Stimulated activated CD4-positive, alpha-beta T cell treated with anti-CD3 and anti-CD28 coated beads, Interleukin-1b, Interleukin-23, amount 100 ng/mL, for 4 hours (primary cell): Measurements from ENCODE around the gene DNLZ.

ENCODE experiments used
- DNase-seq, 2 donors: peaks; one replicate each; pipeline ENCODE4 v3.0.0-alpha.2; 2020; ENCODE audit warnings: low read depth in 2 of 2

DNLZ gene

GRCh38 chr9:136343121-136343883, 20.2 kb downstream of the DNLZ start:
- no peak for DNase-seq

DNA sequence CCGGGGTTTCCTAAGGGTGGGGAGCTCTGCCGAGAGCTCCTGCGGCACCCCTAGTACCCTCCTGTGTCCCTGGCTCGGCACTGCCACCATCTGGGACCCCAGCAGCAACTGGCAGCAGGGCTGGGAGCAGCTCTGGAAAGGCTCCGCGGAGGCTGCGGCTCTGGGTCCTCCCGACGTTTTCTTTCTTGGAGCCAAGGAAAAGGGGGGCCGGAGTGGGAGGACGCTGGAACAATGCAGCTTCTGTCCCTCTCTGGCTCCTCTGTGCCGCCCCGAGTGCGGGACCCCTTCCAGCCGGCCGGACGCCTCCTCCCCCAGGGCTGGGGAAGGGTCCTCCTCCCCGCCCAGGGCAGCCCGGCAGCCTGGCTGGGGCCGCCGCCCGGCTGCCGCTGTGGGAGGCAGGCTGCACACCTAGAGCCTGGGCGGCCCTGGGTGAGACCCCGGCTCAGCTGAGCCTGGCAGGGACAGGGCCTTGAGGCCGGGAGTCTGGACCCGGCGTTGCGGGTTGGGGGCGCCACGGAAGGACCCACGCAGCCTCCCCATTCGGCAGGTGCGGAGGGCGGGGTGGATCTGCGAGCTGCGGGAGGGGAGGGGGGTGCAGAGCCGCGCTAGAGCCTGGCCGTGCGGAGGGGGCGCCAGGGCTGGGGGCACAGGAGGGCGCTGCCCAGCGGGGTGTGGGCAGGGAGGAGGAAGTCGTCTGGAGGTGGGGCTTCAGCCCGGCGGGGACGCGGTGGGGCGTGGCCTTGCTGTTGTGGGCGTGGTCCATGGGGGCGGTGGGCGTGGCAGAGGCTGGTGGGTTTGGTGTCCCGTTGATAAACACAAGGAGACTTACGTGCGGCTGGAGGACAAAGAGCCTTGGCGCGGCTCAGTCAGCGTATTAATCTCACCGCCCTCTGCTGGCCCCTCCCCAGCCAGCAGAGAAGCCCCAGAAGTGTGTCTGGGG, 21.1 kb downstream of the DNLZ start:
- DNase-seq = peak; percentile 46 to 47

GRCh38 chr9:136341769-136342168, 21.8 kb downstream of the DNLZ start:
- no peak for DNase-seq

DNA sequence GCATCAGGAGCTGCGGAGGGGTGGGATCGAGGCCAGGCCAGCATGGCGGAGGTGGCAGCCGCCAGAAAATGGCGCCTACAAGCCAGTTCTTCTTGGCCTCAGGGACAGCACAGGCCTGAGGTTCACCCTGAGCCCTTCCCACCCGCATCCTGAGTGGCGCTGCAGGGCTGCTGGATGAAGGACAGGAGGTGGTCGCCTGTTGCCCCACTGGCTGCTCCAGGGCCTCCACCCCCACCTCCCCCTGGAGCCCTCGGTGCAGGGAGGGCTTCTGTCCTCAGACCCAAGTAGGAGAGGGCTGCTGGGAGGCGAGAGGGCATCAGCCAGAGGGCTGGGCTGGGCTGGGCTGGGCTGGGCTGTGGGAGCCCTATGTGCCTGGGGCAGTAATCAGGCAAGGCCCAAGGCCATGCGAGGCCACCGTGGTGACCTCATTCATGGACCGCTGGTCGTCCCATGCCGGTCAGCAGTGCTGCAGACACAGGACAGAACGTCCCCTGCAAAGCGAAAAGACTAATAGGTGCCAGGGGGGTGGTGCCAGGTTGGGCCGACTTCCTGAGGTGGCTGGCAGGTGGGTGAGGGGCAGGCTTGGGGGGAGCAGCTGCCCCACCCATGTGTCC, 22.4 kb downstream of the DNLZ start:
- DNase-seq = no peak

- DNase-seq = no peak
Observed at GRCh38 chr9:136340356-136341041, 23.0 kb downstream of the DNLZ start.

GRCh38 chr9:136339958-136340310, 23.6 kb downstream of the DNLZ start:
- DNase-seq = no peak

- DNase-seq = no peak
Observed at GRCh38 chr9:136339173-136339957, 24.2 kb downstream of the DNLZ start.

DNA sequence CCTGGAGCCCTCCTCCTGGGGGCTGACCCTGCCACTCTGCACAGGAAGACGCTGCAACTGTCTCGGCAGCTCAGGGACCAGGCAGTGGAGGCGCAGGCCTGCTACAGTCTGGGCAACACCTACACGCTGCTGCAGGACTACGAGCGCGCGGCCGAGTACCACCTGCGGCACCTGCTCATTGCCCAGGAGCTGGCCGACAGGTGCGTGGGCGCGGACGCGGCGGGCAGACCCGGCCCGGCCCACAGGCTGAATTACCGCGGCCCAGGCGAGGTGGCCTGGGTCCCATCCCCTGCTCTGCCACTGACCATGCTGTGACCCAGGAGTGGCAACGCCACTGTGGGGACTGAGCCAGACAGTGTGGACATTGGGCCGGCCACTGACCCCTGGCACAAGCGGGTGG, 25.0 kb downstream of the DNLZ start:
- DNase-seq = no peak

- DNase-seq = no peak
Observed at GRCh38 chr9:136337416-136338395, 25.8 kb downstream of the DNLZ start.

GRCh38 chr9:136336881-136337280, 26.7 kb downstream of the DNLZ start:
- DNase-seq = no peak

DNA sequence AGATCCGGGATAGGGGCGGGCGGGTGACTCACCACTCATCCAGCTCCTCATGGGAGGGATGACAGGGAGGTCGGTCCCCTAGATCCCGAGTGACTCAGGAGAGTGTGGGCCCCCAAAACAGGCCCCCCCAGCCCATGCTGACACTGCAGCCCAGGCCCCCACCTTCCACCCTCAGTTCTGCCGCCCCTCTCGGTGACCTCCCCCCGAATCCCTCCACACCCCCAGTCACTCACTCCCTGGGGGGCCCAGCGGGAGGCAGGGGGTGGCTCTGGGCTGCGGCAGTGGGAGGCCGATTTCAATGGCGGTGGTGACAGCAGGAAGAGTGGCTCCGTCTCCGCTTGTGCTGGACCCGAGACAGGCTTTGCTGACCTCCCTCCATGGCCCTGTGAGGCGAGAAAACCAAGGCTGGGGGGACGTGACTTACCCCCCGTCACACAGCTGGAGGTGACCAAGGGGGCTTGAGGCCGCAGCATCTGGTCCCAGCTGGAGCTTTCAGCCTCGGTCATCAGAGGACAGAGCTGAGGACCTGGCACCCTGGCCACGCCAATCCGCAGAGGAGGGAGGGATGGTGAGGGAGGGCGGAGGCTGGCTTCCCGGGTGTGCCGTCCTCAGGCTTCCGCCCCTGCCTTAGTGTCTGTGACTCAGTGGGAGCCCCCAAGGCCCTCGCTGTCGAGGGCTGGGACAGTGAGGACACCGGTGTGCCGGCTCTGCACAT, 27.2 kb downstream of the DNLZ start:
- no peak for DNase-seq

DNA sequence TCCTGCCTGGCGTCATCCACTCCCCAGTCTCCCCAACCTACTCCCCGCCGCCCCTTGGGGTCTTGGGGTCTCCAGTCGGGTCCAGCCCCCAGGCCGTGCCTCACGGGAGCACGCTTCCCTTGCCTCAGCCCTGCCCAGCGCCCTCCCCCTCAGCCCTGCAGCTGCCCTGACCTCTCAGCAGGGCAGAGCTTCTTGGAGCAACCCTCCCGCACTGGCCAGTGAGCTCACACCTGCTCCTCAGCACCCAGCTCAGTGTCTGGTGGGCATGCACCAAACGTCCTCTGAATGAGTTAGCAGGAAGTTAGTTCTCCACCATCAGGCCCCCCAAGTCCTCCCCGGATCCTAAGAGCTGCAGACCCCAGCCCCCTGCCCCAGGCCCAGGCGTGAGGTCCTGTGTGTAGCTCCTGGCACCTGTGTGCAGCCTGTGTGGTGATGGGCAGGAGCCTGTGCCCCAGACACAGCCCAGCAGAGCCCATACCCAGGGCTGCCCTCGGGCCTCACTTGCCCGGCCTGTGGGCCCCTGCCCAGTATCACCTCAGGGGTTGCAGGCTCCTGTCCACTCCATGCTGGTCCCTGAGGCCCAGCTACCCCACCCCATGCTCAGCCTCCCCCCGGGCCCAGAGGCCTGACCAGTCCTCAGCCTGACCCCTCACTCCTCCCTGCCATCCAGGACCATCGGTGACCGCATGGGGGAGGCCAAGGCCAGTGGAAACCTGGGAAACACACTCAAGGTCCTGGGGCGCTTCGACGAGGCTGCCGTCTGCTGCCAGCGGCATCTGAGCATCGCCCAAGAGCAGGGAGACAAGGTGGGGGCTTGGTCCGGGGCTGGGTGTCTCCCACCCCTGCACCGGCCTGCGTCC, 28.0 kb downstream of the DNLZ start:
- DNase-seq = no peak

DNA sequence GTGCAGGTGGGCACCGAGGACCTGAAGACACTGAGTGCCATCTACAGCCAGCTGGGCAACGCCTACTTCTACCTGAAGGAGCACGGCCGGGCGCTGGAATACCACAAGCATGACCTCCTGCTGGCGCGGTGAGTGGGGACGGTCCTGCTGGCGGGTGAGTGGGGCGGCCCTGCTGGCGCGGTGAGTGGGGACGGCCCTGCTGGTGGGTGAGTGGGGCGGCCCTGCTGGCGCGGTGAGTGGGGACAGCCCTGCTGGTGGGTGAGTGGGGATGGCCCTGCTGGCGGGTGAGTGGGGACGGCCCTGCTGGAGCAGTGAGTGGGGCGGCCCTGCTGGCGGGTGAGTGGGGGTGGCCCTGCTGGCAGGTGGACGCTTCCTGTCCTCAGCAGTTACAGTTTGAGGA, 29.0 kb downstream of the DNLZ start:
- DNase-seq = no peak

DNA sequence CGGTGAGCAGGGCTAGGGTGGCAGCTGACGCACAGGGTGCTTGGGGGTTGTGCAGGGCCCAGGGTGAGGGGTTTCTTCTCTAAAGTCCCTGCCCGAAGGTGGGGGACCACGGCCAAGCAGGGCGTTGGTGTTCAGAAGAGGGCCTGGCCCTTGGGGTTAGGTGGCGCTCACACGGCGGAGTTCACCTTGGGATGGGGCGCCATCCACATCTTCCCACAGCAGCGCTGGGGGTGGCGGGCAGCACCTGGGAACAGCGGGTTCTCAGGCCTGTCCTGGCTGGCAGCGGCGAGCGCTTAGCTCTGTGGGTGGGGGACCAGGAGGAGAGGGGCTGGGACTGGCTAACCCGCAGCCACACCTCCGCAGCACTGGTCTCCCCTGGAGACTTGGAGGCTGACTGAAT, 30.1 kb downstream of the DNLZ start:
- no peak for DNase-seq

GRCh38 chr9:136333045-136333444, 30.5 kb downstream of the DNLZ start:
- DNase-seq = no peak

DNA sequence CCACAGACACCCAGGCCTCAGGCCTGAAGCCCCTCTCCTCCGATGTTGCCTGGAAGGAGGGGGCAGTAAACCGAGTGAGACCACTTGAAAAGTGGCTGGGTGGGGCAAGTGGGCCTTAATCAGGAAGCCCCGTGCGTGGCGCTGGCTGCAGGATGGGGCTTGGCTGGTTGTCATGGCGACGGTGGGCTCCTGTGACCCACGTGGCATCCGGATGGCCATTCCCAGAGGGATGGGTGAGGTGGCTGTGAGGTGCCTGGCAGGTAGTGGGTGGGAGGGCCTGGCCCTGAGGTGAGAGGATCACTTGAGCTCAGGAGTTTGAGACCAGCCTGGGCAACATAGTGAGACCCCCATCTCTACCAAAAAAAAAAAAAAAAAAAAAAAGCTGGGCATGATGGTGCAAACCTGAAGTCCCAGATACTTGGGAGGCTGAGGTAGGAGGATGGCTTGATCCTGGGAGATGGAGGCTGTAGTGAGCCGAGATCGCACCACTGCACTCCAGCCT, 31.0 kb downstream of the DNLZ start:
- no peak for DNase-seq

DNA sequence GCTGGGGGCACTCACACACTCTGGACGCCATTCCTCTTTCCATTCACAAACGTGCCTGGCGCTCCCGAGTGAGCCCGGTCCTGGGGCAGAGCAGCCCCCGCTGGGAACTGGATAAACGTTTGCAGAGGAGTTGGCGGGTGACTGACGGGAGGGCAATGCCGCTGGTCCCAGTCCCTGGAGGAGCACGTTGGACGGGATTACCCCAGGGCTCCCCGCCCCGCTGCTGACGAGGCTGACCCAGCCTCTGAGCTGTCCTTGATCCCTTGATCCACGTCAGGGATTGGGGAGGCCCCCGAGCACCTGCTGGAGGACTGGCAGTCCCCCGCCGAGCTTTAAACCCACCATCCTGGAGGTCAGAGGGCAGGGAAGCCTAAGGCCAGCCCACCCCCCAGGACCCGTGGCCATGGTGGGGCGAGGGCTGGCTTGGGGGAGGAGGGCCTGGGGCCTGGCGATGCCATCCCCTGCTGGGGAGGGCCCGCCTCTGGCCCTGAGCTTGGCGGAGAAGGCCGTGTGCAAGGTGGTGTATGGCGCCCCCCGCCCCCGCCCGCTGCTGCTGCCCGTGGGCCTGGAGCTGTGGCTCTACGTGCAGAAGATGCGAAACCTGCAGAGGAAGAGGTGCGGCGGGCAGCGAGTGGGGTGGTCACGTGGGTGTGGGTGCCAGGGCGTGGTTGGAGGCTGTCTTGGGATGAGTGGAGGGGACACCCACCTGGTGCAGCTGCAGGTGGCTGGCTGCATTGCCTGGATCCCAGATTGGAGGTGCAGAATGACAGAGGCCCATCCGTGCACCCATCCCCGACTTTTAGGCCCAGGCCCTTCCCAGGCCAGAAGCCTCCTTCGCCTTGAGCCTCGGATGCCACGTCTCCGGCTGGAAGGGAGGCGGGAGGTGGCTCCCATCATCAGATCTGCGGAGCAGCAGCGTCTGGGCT, 31.7 kb downstream of the DNLZ start:
- no peak for DNase-seq
